Activated CD4-positive, alpha-beta T cell treated with anti-CD3 and anti-CD28 coated beads, Interleukin-2, amount 50 U/mL, for 16 hours (primary cell): ENCODE data around the gene ALPK3.
A peak's percentile ranks its signal among the peaks of the same experiment; 100 is the strongest.
"Not testable (repeated sequence)": the region's sequence is repeated elsewhere in the genome, so short reads cannot be mapped to it uniquely, and the experiment has no call there.

Experiments
- DNase-seq: peaks from one replicate; pipeline ENCODE4 v3.0.0-alpha.2; 2020

Gene ALPK3

DNA sequence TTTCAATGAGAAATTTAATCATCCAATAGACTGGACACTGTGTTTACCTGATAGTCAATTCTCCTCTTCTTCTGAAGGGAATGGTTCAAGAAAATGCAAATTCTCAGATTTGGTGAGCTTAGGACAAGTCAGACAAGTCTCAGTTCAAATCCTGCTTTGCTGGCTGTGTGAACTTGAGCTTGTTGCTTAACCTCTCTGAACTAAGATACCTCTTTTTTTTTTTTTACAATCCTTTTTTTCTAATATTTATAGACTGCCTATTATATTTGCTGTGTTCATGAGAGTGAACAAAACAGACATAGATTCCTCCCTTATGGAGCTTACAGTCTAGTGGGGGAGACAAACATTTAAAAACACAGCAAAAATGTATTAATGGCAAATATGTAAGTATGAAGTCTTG is 59.1 kb downstream of the ALPK3 start:
- DNase-seq = no peak

- DNase-seq = not testable (repeated sequence)
These were observed 60.5 kb downstream of the ALPK3 start for GRCh38 chr15:84877701-84878100.

GRCh38 chr15:84878504-84878903 is 61.3 kb downstream of the ALPK3 start:
- DNase-seq = peak; percentile 62

DNA sequence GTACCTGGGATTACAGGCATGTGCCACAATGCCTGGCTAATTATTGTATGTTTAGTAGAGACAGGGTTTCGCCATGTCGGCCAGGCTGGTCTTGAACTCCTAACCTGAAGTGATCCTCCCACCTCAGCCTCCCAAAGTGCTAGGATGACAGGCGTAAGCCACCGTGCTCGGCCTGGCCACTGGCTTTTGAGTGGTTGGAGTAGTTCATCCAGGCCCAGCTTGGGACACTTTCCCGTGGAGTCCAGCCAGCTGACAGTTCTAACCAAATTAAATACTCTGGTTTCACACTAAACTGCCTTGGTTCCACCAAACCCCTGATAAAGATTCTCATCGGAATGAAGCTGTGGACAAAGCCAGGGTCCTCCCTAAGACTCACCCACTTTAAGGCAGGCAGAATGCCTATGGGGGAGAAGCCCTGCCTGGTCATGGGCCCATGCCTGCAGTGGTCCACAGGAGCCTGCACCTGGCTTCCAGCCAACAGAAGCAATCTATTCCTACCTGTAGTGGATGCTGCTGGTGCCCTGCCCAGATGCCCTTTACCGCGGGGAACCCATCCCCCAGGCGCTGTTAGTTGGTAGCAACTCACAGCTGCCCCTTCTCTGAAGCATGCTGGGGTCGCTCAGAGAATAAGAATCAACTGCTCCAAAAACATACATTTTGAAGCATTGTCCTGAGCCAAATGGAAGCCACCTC is 62.1 kb downstream of the ALPK3 start:
- DNase-seq = no peak

- no peak for DNase-seq
These were observed 62.9 kb downstream of the ALPK3 start for GRCh38 chr15:84880007-84880406.

GRCh38 chr15:84880822-84881519 is 63.8 kb downstream of the ALPK3 start:
- DNase-seq = no peak

DNA sequence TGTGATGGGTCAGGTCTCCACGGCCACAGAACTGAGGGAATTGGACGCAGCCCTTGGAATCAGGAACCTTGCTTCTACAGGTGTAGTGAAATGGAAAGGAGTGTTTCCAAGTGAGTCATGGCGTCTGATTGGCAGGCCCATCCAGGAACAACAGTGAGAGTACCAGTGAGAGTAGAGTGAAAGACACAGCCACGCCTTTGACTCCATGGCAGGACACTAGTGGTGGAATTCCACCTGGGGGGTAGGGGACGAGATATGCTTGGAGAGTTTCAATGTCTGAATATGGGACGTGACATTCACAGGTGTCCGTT is 64.3 kb downstream of the ALPK3 start:
- no peak for DNase-seq

- no peak for DNase-seq
These were observed 66.3 kb downstream of the ALPK3 start for GRCh38 chr15:84883466-84883865.

- DNase-seq = no peak
These were observed 67.0 kb downstream of the ALPK3 start, which contains the start of gene SLC28A1 for GRCh38 chr15:84883916-84884781. TSS of gene SLC28A1 (plus strand) at chr15:84884662. CDS start at chr15:84887761, 3,099 bp downstream.

GRCh38 chr15:84885801-84886200 is 68.6 kb downstream of the ALPK3 start:
- DNase-seq = no peak

GRCh38 chr15:84886211-84886983 is 69.2 kb downstream of the ALPK3 start:
- no peak for DNase-seq

DNA sequence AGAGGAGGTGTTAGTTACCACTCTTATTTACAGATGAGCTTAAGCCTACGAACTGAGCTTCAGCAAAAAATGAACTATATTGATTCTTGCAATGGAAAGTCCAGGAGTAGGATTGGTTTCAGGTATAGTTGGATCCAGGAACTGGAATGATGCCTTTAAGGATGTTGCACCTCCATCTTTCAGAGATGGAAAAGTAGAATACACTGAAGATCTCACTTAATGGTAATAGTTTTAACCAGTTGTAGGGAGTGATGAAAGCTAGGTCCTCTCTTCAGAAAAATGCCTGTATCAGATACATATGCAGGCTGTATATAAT is 69.8 kb downstream of the ALPK3 start:
- no peak for DNase-seq

- DNase-seq = no peak
These were observed 70.8 kb downstream of the ALPK3 start for GRCh38 chr15:84887938-84888337.

DNA sequence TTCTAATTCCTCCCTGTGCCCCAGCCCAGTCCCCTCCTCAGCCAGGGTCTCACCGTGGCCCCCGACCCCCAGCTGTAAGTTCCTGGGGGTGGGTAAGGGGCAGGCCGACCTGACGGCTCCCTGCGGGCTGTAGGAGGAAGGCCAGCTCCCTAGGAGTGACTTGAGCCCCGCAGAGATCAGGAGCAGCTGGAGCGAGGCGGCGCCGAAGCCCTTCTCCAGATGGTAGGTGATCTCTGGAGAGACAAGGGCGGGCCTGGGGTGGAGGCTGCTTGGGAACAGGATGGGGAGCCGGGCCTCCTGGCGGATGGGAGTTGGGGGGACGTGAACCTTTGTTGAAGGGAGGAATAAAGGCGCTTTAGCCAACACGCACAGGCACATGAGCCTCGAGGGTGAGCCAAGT is 71.5 kb downstream of the ALPK3 start:
- DNase-seq = no peak

DNA sequence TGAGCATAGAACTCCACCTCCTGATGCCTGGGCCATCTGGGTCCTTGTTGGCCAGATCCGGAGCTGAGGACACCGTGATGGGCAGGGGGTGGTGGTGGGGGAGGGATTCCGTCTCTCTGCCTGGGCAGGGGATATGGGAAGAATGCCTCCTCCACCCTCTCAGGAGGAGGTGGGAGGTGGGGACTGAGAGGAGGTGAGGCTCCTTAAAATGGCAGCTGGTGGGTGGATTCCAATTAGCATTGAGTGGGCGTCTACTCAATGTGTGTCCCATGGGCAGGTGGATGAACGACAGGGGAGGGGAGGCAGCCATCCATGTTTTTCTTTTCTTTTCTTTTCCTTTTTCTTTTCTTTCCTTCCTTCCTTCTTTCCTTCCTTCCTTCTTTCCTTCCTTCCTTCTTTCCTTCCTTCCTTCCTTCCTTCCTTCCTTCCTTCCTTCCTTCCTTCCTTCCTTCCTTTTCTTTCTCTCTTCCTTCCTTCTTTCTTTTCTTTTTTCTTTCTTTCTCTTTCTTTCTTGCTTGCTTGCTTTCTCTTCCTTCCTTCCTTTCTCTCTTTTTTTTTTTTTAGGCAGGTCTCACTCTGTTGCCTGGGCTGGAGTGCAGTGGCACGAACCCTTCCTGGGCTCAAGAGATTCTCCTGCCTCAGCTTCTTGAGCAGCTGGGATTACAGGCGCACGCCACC is 72.3 kb downstream of the ALPK3 start:
- no peak for DNase-seq

DNA sequence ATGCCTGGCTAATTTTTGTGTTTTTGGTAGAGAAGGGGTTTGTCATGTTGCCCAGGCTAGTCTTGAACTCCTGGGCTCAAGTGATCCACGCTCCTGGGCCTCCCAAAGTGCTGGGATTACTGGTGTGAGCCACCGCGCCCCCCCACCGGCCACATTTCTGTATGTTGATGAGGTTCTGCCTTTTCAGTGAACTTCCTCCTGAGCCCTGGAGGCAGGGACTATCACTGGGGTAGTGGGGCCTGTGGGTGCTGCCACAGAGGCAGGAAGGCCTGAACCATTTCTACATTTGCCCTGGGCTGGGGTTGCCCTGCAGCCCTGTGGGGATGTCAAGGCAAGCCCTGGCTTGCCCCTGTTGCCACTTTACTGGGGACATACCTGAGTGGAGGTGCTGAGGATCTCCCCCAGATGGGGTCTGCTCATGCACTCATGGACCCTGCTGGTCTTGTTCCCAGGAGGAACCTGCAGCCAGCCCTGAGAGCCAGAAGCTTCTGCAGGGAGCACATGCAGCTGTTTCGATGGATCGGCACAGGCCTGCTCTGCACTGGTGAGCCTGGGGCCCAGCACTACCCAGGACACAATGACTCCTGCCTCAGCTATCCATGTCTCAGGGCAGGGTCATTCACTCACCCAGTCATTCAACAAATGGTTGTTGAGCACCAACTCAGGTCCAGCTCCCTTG is 73.0 kb downstream of the ALPK3 start:
- DNase-seq = no peak

- no peak for DNase-seq
These were observed 73.6 kb downstream of the ALPK3 start for GRCh38 chr15:84890670-84891162.

DNA sequence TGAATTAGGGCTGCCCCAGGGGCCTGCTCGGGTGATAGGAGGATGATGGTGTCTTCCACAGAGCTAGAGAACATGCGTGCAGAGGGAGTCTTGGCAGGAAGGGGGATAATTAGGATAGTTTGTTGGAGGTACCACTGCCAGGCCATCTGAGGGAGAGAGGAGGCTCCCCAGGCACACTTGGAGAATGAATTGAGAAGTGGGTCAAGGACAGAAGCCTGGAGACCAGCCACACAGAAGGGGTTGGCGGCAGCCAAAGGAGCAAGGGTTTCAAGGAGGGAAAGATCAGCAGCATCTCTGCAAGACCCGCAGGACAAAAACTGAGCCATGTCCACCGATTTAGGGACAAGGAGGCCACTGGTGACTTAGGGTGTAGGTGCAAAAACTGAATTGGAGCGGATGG is 74.2 kb downstream of the ALPK3 start:
- DNase-seq = no peak

DNA sequence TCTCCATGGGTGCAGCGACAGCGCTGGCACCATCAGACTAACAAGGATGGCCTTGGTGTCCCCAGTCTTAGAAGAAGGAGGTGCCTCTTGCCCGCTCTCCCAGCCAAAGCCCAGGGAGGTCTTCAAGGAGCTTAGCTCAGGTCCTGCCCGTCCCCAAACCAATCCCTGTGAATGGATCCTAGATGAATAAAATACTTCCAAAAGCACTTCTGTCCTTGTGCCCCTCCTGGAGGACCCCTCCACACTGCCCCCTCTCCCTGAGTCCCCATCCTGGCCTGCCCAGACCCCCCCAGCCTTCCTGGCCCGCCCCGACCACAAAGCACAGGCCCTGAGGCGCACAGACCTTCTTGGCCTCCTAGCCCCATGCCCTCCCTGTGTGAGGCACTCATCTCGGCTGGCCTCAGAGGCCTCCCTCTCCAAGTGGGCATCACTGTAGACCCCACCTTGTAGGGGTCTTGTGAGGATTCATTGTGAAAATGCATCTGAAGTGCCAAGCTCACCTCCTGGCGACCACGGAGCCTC is 75.7 kb downstream of the ALPK3 start:
- no peak for DNase-seq

- DNase-seq = no peak
These were observed 76.5 kb downstream of the ALPK3 start for GRCh38 chr15:84893607-84894006.

- DNase-seq = no peak
These were observed 77.7 kb downstream of the ALPK3 start for GRCh38 chr15:84894736-84895425.
